ENCODE results near the gene MLLT3.

MLLT3 gene

DNA sequence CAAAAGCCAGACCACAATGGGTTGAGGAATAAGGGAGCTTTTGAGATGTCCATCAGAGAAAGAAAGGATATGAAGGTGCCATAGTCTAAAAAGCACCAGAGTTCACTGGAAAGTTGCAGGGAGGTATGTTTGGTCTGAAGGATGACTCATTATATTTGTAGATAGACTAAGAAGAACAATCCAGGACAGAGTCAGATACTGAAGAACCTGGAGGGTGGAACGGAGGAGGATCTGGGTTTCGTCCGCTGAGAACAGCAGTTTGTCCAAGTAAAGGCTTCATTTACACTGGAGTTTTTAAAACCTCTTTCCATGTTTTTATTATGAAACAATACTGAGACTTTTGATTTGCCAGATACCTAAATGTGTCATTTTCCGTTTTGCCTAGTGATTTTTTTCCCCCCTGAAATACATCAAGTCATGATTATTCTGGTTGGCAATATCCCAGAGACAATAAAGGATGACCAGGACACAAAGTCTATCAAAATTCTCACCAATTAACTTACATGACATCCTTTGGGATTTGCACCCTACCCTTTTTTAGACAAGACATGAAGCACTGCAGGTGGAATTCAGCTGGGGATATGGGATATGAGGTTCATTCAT, 219.9 kb downstream of the MLLT3 start:
- Histone ChIP-seq H2AFZ (ENCODE audit: low read depth, low read length) (no peak overlapping the region), H3K27ac (ENCODE audit: low read length) (no peak overlapping the region), H3K36me3 (replicated peaks; ENCODE audit: low read depth, low read length) (no peaks in the 10 kb centered on the region), H3K9me3 (ENCODE audit: insufficient read depth, low read length) (no peaks in the 10 kb centered on the region), H3K27me3 (ENCODE audit: low read depth, low read length) (no peaks in the 10 kb centered on the region), H3K79me2 (ENCODE audit: low read length) (no peaks in the 10 kb centered on the region), H3K9ac (ENCODE audit: low read length) (no peak overlapping the region), H3K4me3 (ENCODE audit: low read length) (no peak overlapping the region), H3K4me1 (ENCODE audit: low read length) (no peaks in the 10 kb centered on the region), H4K20me1 (ENCODE audit: insufficient read depth, low read length) (no peaks in the 10 kb centered on the region), H3K4me2 (ENCODE audit: low read length) (no peak overlapping the region)
- TF ChIP-seq, protein P1, sequence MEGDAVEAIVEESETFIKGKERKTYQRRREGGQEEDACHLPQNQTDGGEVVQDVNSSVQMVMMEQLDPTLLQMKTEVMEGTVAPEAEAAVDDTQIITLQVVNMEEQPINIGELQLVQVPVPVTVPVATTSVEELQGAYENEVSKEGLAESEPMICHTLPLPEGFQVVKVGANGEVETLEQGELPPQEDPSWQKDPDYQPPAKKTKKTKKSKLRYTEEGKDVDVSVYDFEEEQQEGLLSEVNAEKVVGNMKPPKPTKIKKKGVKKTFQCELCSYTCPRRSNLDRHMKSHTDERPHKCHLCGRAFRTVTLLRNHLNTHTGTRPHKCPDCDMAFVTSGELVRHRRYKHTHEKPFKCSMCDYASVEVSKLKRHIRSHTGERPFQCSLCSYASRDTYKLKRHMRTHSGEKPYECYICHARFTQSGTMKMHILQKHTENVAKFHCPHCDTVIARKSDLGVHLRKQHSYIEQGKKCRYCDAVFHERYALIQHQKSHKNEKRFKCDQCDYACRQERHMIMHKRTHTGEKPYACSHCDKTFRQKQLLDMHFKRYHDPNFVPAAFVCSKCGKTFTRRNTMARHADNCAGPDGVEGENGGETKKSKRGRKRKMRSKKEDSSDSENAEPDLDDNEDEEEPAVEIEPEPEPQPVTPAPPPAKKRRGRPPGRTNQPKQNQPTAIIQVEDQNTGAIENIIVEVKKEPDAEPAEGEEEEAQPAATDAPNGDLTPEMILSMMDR (IDR thresholded peaks at IDR 0.05; ENCODE audit: low read depth, low read length) = no peak
- no peak for TF ChIP-seq EZH2phosphoT487 (IDR thresholded peaks at IDR 0.05; ENCODE audit: low read depth)

DNA sequence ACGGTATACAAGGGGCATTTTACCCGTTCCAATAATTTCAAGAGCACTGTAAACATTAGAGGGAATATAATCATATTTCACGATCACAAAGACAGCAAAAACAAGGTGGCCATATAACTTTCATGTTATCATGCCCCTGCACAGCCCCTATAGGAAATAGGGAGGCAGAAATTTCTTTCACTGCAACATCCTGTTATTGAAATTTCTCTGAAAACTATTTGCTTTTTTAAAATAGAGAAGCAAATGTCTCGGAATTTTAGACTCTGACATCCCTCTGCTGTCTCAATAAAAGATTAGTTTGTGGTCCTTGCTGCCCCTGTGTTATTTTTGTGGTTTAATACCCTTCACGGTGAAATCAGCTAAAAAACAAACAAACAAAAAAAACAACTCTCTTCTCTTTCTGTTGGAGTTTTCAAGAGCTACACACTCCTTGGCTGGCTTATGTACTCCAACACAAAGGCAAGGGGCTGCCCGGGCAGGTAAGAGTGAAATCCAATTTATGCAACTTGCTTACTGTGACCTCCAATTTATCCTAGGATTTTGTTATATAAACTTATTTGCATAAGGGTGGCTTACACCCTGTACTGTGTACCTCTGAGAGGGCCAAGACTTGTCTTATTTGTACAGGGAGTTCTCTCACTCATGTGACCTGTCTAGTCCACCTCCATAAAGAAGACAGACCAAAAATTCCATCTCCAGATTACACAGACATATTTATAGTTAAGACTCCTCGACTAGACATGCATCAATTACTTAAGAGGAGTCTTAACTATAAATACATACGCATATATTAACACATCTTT, 223.6 kb downstream of the MLLT3 start:
- no peaks in the 10 kb centered on the region for H3K9me3 ChIP-seq (ENCODE audit: insufficient read depth, low read length)
- H3K79me2 ChIP-seq (ENCODE audit: low read length) = no peaks in the 10 kb centered on the region
- H2AFZ ChIP-seq (ENCODE audit: low read depth, low read length) = no peak overlapping the region

DNA sequence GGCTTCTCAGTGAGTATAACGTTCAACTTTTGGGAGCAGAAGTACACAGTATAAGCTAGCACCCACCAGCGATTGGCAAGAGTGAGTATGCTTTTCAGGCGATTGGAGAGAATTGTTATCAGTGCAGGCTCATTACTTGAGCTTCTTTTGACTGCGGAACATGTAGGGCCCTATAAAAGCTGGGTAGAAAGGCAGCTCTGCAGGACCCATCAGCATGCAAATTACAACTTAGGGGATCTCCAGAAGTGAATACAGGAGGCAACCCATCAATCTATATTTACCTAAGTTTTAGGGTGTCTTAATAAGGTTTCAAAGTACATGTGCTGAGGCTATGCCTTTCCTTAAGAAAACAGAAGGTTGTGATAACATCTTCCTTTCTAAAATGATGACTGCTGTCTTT, 225.0 kb downstream of the MLLT3 start:
- Histone ChIP-seq H3K27me3 (ENCODE audit: low read depth, low read length) (no peaks in the 10 kb centered on the region), H3K4me1 (ENCODE audit: low read length) (no peaks in the 10 kb centered on the region), H3K9me3 (ENCODE audit: insufficient read depth, low read length) (no peaks in the 10 kb centered on the region), H3K27ac (ENCODE audit: low read length) (no peak overlapping the region), H3K4me2 (ENCODE audit: low read length) (no peak overlapping the region), H3K9ac (ENCODE audit: low read length) (no peak overlapping the region), H4K20me1 (ENCODE audit: insufficient read depth, low read length) (no peaks in the 10 kb centered on the region), H3K4me3 (ENCODE audit: low read length) (no peak overlapping the region), H2AFZ (ENCODE audit: low read depth, low read length) (no peak overlapping the region), H3K36me3 (replicated peaks; ENCODE audit: low read depth, low read length) (no peaks in the 10 kb centered on the region), H3K79me2 (ENCODE audit: low read length) (no peaks in the 10 kb centered on the region)
- TF ChIP-seq EZH2phosphoT487 (IDR thresholded peaks at IDR 0.05; ENCODE audit: low read depth) = no peak
- TF ChIP-seq, protein P1 (IDR thresholded peaks at IDR 0.05; ENCODE audit: low read depth, low read length) = no peak

More for the DNA sequence above, 223.6 kb downstream of the MLLT3 start:
- no peak overlapping the region for H3K4me3 ChIP-seq (ENCODE audit: low read length)
- no peaks in the 10 kb centered on the region for H3K4me1 ChIP-seq (ENCODE audit: low read length)
- no peaks in the 10 kb centered on the region for H3K36me3 ChIP-seq (replicated peaks; ENCODE audit: low read depth, low read length)
- H3K27me3 ChIP-seq (ENCODE audit: low read depth, low read length) = no peaks in the 10 kb centered on the region
- TF ChIP-seq EZH2phosphoT487 (IDR thresholded peaks at IDR 0.05; ENCODE audit: low read depth) = no peak
- TF ChIP-seq, protein P1 (IDR thresholded peaks at IDR 0.05; ENCODE audit: low read depth, low read length) = no peak
- no peak overlapping the region for H3K27ac ChIP-seq (ENCODE audit: low read length)
- H3K4me2 ChIP-seq (ENCODE audit: low read length) = no peak overlapping the region
- no peak overlapping the region for H3K9ac ChIP-seq (ENCODE audit: low read length)
- no peaks in the 10 kb centered on the region for H4K20me1 ChIP-seq (ENCODE audit: insufficient read depth, low read length)

DNA sequence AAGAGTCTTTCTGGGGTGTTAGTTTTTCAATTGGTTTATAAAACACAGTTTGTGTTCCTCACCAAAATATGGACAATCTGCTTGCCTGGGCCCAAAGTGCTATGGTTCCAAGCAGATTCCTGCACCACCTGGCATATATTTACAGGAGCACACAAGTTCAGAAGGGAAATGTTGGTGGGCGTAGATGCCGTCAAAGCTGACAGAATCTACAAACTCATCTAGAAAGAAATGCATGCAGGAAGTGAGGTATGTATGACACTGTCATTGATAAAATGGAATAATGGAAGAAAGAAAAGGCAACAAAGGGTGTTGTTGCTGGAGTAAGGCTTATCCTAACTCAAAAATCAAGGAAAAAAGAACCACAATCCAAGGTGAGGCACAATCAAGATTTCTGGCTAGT, 225.8 kb downstream of the MLLT3 start:
- no peaks in the 10 kb centered on the region for H3K4me1 ChIP-seq (ENCODE audit: low read length)
- H2AFZ ChIP-seq (ENCODE audit: low read depth, low read length) = no peak overlapping the region
- H4K20me1 ChIP-seq (ENCODE audit: insufficient read depth, low read length) = no peaks in the 10 kb centered on the region
- no peak overlapping the region for H3K9ac ChIP-seq (ENCODE audit: low read length)
- TF ChIP-seq EZH2phosphoT487 (IDR thresholded peaks at IDR 0.05; ENCODE audit: low read depth) = no peak
- TF ChIP-seq, protein P1 (IDR thresholded peaks at IDR 0.05; ENCODE audit: low read depth, low read length) = no peak
- no peak overlapping the region for H3K27ac ChIP-seq (ENCODE audit: low read length)
- H3K27me3 ChIP-seq (ENCODE audit: low read depth, low read length) = no peaks in the 10 kb centered on the region
- H3K36me3 ChIP-seq (replicated peaks; ENCODE audit: low read depth, low read length) = no peaks in the 10 kb centered on the region
- no peaks in the 10 kb centered on the region for H3K9me3 ChIP-seq (ENCODE audit: insufficient read depth, low read length)
- no peak overlapping the region for H3K4me3 ChIP-seq (ENCODE audit: low read length)
- no peaks in the 10 kb centered on the region for H3K79me2 ChIP-seq (ENCODE audit: low read length)
- no peak overlapping the region for H3K4me2 ChIP-seq (ENCODE audit: low read length)

All from OCI-LY3 (cell line).